ENCODE results near the gene DNM1. TPM values are rescaled to one million over a fixed set of nuclear protein-coding genes. Genes with fewer than 3 reads are reported as not detected.

DNM1 gene
- total RNA-seq, result under 1 TPM; 0.25 to 0.99 TPM

DNA sequence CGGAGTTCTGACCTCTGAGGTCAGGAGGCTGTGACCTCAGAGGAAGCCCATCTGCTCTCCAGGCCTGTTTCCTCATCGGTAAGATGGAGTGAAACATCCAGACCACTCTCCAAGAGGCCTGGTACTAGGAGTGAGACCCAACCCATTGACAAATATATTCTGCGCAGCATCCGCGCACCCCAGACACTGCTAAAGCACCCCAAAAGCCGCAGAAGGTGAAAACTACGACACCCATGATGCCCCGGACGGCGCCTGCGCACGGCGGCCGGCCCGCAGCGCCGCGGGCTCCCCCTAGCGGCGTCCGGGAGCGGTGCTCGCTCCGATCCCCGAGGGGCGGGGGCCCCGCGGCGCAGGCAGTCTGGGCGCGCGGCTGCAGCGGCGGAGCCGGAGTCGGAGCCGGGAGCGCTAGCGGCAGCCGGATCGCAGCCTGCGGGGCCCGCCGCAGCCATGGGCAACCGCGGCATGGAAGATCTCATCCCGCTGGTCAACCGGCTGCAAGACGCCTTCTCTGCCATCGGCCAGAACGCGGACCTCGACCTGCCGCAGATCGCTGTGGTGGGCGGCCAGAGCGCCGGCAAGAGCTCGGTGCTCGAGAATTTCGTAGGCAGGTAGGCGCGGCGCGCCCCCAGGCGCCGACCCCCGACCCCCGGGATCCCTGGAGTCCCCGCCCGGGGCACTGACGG is at the start of gene DNM1:
Gene DNM1 (plus strand): TSS at position 356 of the 683 bp plus-strand sequence. CDS start 92 bp downstream, at position 448.

DNA sequence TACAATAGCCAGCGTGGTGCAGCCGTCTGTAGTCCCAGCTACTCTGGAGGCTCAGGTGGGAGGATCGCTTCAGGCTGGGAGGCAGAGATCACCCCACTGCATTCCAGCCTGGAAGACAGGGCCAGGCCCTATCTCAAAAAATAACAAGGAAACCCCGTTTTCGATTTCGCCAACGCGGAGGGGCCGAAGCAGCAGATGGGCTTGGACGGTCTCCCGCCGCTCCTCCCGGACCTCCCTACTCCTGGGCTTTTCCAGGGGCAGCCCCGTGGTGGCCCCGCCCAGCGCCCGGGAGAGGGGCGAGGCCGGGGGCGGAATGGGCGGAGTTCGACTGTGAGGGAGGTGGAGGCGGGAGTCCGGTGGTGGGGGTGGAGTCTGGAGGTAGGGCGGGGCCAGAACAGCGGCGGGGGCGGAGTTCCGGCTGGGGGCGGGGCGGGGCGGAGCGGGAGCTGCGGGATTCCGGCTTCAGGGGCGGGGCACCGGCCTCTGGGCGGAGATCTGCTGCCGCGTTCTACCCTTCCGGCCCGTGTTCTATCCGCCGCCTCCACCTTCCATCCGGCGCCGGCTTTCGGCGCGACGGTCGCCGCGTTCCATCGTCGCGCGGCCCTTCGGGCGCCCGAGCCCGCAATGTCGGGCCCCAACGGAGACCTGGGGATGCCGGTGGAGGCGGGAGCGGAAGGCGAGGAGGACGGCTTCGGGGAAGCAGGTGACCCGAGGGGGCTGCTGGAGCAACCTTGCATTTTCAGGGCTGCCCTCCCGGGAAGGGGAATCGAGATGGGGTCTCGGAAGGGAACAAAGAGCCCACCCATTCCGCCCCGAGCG is 43.2 kb upstream of the DNM1 start, which contains the start of gene BBLN:
Gene BBLN (plus strand): TSS at position 482 of the 819 bp plus-strand sequence. CDS start 143 bp downstream, at position 625.

GRCh38 chr9:128191406-128192046 is 11.7 kb upstream of the DNM1 start, which contains the start of gene CIZ1:
CIZ1 (minus strand) TSS chr9:128191572; CDS start chr9:128190857, 715 bp downstream.

DNA sequence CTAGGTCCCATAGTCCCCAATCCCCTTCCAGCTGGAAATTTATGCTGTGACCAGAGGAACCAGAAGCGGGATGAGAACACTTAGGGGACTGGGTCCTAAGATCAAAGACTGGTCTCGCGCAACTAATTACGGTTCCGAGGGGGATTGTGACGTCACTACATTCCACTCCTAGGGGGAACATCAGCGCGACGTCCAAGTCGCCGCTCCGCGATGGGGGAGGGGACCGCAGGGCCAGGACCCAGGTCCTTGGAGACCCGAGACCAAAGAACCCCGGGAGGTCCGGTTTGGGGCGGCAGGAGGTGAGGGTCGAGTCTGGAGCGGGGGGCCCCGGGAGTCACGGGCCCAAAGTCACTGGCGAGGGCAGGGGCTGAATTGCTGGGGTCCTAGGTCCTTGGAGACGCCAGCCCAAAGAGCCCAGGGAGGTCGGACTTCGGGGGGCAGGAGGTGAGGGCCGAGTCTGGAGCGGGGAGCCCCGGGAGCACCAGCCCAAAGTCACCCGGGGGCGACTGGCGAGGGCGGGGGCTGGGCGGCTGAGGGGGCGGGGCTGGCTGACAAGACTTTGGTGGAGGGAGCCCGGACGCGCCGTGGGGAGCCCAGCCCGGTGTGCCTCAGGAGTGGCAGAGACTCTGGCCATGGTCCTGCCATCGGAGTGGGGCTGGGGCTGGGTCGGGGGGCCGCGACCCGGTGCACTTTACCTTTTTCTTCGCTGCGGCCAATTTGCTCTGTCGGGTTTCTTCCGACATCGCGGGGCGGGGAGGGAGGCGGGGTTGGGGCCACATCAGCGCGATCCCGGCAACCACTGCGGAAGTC is 72.2 kb downstream of the DNM1 start, which contains the start of gene GOLGA2:
Gene GOLGA2 (minus strand): TSS at position 810 of the 810 bp plus-strand sequence. CDS start 31 bp downstream, at position 779.

DNA sequence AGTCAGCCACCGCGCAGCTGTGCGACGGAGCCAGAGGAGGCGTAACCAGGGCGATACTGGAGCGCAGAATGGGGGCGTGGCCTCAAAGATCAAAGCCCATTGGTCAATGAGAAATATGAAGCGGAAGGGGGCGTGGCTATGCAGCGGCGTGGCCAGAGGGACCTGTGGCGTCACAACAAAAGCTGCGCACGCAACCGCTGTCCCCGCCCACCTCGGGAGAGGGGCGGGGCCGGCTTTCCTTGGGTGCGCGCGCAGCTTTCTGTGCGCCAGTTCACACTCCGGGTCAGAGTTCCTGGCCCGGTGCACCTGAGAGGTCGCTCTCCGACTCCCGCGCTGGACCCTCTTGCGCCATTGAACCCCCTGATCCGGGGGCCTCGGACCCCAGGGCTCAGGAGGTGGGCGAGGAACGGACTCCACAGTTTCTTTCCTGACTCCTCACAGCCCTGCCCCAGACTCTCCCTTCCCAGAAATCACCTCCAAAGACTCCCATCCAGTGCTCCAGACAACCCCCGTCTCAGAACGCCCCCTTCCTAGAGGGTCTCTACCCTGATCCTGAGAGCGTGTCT is 72.9 kb downstream of the DNM1 start, which contains the start of gene SWI5:
Gene SWI5 (plus strand): TSS at position 269 of the 566 bp plus-strand sequence.

Small RNA genes lying within 50 kb of the gene (microRNA-seq; reads per million reads assigned to microRNA genes)
- gene MIR199B (ENCODE audit: borderline microRNAs expressed, borderline replicate concordance) (not detected), gene MIR3154 (ENCODE audit: borderline microRNAs expressed, borderline replicate concordance) (not detected)

Other genes with a start within 250 kb of the DNM1 start
- gene EEIG1, start 222.4 kb upstream of the DNM1 start, total RNA-seq, result 100 to 1,000 TPM; 405 to 422 TPM
- 10 to 100 TPM; 11.0 to 12.9 TPM for gene NAIF1, start 136.1 kb upstream of the DNM1 start, total RNA-seq
- gene SLC25A25, start 135.1 kb upstream of the DNM1 start, total RNA-seq, result 10 to 100 TPM; 15.4 to 16.0 TPM
- 10 to 100 TPM; 44.6 to 50.5 TPM for gene PTGES2, start 75.7 kb upstream of the DNM1 start, total RNA-seq
- gene LCN2, start 53.9 kb upstream of the DNM1 start, total RNA-seq, result not detected
- 10 to 100 TPM; 95.0 to 96.0 TPM for gene BBLN, start 43.1 kb upstream of the DNM1 start, total RNA-seq
- gene CIZ1, start 11.8 kb upstream of the DNM1 start, total RNA-seq, result 100 to 1,000 TPM; 118 to 121 TPM
- 10 to 100 TPM; 40.3 to 47.1 TPM for gene GOLGA2, start 72.6 kb downstream of the DNM1 start, total RNA-seq
- gene SWI5, start 72.9 kb downstream of the DNM1 start, total RNA-seq, result 10 to 100 TPM; 10.9 to 12.1 TPM
- gene TRUB2, start 119.1 kb downstream of the DNM1 start, total RNA-seq, result 10 to 100 TPM; 21.5 to 23.2 TPM
- gene COQ4, start 119.5 kb downstream of the DNM1 start, total RNA-seq, result 10 to 100 TPM; 34.7 to 35.2 TPM
- gene SLC27A4, start 137.1 kb downstream of the DNM1 start, total RNA-seq, result 10 to 100 TPM; 11.5 to 14.4 TPM
- 10 to 100 TPM; 72.6 to 75.8 TPM for gene URM1, start 168.0 kb downstream of the DNM1 start, total RNA-seq
- under 1 TPM; 0.39 to 0.58 TPM for gene CERCAM, start 217.5 kb downstream of the DNM1 start, total RNA-seq

All from activated naive CD4-positive, alpha-beta T cell treated with anti-CD3 and anti-CD28 coated beads, Interleukin-2, amount 10 ng/mL, durations not matched to agents 5 hours and 36 hours (primary cell).